ENCODE data around the gene NARS2. TPM values are rescaled to one million over a fixed set of nuclear protein-coding genes. Genes with fewer than 3 reads are reported as not detected.

Gene NARS2
- total and polyA plus RNA-seq, 9 of the 15 experiments (the other 6 are each of a cell fraction or from before 2014, with no cell fraction given) = 26.8 to 48.0 (median 34.2) TPM

DNA sequence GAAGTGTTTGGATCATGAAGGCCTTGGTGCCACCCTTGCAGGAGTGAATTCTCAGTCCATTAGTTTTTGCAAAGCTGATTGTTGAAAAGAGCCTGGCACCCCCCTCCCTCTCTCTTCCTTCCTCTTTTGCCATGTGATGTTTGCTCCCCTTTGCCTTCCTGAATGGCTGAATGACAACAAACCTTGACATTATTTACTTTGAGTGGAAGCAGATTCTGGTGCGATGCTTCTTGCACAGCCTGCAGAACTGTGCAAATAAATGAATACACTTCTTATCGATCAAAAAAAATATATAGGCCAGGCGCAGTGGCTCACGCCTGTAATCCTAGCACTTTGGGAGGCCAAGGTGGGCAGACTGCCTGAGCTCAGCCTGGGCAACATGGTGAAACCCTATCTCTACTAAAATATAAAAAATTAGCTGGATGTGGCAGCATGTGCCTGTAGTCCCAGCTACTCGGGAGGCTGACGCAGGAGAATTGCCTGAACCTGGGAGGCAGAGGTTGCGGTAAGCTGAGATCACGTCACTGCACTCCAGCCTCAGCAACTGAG is 2.0 kb upstream of the NARS2 start (continued):
- TF ChIP-seq, protein P1, sequence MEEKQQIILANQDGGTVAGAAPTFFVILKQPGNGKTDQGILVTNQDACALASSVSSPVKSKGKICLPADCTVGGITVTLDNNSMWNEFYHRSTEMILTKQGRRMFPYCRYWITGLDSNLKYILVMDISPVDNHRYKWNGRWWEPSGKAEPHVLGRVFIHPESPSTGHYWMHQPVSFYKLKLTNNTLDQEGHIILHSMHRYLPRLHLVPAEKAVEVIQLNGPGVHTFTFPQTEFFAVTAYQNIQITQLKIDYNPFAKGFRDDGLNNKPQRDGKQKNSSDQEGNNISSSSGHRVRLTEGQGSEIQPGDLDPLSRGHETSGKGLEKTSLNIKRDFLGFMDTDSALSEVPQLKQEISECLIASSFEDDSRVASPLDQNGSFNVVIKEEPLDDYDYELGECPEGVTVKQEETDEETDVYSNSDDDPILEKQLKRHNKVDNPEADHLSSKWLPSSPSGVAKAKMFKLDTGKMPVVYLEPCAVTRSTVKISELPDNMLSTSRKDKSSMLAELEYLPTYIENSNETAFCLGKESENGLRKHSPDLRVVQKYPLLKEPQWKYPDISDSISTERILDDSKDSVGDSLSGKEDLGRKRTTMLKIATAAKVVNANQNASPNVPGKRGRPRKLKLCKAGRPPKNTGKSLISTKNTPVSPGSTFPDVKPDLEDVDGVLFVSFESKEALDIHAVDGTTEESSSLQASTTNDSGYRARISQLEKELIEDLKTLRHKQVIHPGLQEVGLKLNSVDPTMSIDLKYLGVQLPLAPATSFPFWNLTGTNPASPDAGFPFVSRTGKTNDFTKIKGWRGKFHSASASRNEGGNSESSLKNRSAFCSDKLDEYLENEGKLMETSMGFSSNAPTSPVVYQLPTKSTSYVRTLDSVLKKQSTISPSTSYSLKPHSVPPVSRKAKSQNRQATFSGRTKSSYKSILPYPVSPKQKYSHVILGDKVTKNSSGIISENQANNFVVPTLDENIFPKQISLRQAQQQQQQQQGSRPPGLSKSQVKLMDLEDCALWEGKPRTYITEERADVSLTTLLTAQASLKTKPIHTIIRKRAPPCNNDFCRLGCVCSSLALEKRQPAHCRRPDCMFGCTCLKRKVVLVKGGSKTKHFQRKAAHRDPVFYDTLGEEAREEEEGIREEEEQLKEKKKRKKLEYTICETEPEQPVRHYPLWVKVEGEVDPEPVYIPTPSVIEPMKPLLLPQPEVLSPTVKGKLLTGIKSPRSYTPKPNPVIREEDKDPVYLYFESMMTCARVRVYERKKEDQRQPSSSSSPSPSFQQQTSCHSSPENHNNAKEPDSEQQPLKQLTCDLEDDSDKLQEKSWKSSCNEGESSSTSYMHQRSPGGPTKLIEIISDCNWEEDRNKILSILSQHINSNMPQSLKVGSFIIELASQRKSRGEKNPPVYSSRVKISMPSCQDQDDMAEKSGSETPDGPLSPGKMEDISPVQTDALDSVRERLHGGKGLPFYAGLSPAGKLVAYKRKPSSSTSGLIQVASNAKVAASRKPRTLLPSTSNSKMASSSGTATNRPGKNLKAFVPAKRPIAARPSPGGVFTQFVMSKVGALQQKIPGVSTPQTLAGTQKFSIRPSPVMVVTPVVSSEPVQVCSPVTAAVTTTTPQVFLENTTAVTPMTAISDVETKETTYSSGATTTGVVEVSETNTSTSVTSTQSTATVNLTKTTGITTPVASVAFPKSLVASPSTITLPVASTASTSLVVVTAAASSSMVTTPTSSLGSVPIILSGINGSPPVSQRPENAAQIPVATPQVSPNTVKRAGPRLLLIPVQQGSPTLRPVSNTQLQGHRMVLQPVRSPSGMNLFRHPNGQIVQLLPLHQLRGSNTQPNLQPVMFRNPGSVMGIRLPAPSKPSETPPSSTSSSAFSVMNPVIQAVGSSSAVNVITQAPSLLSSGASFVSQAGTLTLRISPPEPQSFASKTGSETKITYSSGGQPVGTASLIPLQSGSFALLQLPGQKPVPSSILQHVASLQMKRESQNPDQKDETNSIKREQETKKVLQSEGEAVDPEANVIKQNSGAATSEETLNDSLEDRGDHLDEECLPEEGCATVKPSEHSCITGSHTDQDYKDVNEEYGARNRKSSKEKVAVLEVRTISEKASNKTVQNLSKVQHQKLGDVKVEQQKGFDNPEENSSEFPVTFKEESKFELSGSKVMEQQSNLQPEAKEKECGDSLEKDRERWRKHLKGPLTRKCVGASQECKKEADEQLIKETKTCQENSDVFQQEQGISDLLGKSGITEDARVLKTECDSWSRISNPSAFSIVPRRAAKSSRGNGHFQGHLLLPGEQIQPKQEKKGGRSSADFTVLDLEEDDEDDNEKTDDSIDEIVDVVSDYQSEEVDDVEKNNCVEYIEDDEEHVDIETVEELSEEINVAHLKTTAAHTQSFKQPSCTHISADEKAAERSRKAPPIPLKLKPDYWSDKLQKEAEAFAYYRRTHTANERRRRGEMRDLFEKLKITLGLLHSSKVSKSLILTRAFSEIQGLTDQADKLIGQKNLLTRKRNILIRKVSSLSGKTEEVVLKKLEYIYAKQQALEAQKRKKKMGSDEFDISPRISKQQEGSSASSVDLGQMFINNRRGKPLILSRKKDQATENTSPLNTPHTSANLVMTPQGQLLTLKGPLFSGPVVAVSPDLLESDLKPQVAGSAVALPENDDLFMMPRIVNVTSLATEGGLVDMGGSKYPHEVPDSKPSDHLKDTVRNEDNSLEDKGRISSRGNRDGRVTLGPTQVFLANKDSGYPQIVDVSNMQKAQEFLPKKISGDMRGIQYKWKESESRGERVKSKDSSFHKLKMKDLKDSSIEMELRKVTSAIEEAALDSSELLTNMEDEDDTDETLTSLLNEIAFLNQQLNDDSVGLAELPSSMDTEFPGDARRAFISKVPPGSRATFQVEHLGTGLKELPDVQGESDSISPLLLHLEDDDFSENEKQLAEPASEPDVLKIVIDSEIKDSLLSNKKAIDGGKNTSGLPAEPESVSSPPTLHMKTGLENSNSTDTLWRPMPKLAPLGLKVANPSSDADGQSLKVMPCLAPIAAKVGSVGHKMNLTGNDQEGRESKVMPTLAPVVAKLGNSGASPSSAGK (IDR thresholded peaks at IDR 0.05) = no peak

All from K562 (cell line).